ENCODE data around the gene FHIT. TPM values are rescaled to one million over a fixed set of nuclear protein-coding genes. Genes with fewer than 3 reads are reported as not detected.

FHIT gene
- total and polyA plus RNA-seq, 4 donors: 2.6 to 21.3 (median 8.7) TPM

- no peak for DNase-seq
- H3K9me3 ChIP-seq (ENCODE audit: control insufficient read depth in 4 of 4, insufficient read depth in 3 of 4, low read length in 3 of 4): no peaks in the 10 kb centered on the region
- 94 to 98% methylated on average over 1 of the region's 1 CpG for WGBS, 2 donors
Observed at GRCh38 chr3:60827666-60828065, 423.6 kb downstream of the FHIT start.

DNA sequence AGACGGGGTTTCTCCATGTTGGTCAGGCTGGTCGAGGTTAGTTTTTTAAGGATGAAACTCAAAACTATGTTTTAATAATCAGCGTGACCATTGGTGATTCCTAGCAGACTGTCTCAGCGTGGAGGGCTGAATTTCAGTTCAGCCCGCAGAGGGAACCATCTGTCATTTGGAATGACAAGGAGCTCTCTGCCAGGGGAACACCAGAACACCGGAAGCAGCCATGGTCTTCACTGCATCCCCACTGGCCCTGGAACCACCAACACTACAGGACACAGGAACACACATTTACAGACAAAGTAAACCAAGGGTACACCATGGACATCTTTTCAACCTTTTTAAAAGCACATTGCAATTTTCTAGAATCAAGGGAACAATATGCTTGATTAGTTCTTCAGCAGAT lies 424.7 kb downstream of the FHIT start:
- TF ChIP-seq CTCF (IDR thresholded peaks at IDR 0.05; ENCODE audit: control extremely low read depth, extremely low read depth): no peak
- Histone ChIP-seq H3K4me1 (ENCODE audit: control insufficient read depth in 5 of 5, insufficient read depth in 5 of 5, low read length in 5 of 5) (peaks cover 0 to 5% (median 0%) of the 10 kb centered on the region in 5 donors), H3K4me3 (no peak overlapping the region), H3K9ac (ENCODE audit: insufficient read depth in 1 of 2, low read length in 2 of 2) (no peak overlapping the region), H3K9me3 (ENCODE audit: control insufficient read depth in 4 of 4, insufficient read depth in 3 of 4, low read length in 3 of 4) (no peaks in the 10 kb centered on the region), H3K27me3 (ENCODE audit: control insufficient read depth in 3 of 3, insufficient read depth in 3 of 3, low read length in 2 of 3) (no peaks in the 10 kb centered on the region), H3K36me3 (ENCODE audit: control insufficient read depth in 4 of 4, insufficient read depth in 4 of 4, low read length in 4 of 4) (no peaks in the 10 kb centered on the region), H3K27ac (ENCODE audit: low read depth in 1 of 2, low read length in 1 of 2) (no peak overlapping the region)
- DNase-seq: no peak
- ATAC-seq (ENCODE audit: insufficient read depth, low FRiP score): no peak
- 94 to 98% methylated on average over 6 of the region's 6 CpGs for WGBS, 2 donors

More at GRCh38 chr3:60827666-60828065, 423.6 kb downstream of the FHIT start:
- H3K36me3 ChIP-seq (ENCODE audit: control insufficient read depth in 4 of 4, insufficient read depth in 4 of 4, low read length in 4 of 4): no peaks in the 10 kb centered on the region
- H3K9ac ChIP-seq (ENCODE audit: insufficient read depth in 1 of 2, low read length in 2 of 2): no peak overlapping the region
- H3K4me3 ChIP-seq: no peak overlapping the region
- no peak overlapping the region for H3K27ac ChIP-seq (ENCODE audit: low read depth in 1 of 2, low read length in 1 of 2)
- no peaks in the 10 kb centered on the region for H3K27me3 ChIP-seq (ENCODE audit: control insufficient read depth in 3 of 3, insufficient read depth in 3 of 3, low read length in 2 of 3)
- peaks cover 0 to 5% (median 0%) of the 10 kb centered on the region in 5 donors for H3K4me1 ChIP-seq (ENCODE audit: control insufficient read depth in 5 of 5, insufficient read depth in 5 of 5, low read length in 5 of 5)
- ATAC-seq (ENCODE audit: insufficient read depth, low FRiP score): no peak
- no peak for TF ChIP-seq CTCF (IDR thresholded peaks at IDR 0.05; ENCODE audit: control extremely low read depth, extremely low read depth)

- H3K4me1 ChIP-seq (ENCODE audit: control insufficient read depth in 5 of 5, insufficient read depth in 5 of 5, low read length in 5 of 5): peaks cover 0 to 5% (median 3%) of the 10 kb centered on the region in 5 donors
- H3K9ac ChIP-seq (ENCODE audit: insufficient read depth in 1 of 2, low read length in 2 of 2): no peak overlapping the region
- ATAC-seq (ENCODE audit: insufficient read depth, low FRiP score) (no peak), DNase-seq (no peak)
- H3K27ac ChIP-seq (ENCODE audit: low read depth in 1 of 2, low read length in 1 of 2): no peak overlapping the region
- no peak overlapping the region for H3K4me3 ChIP-seq
- no peaks in the 10 kb centered on the region for H3K9me3 ChIP-seq (ENCODE audit: control insufficient read depth in 4 of 4, insufficient read depth in 3 of 4, low read length in 3 of 4)
- 84 to 89% methylated on average over 2 of the region's 2 CpGs for WGBS, 2 donors
- no peaks in the 10 kb centered on the region for H3K27me3 ChIP-seq (ENCODE audit: control insufficient read depth in 3 of 3, insufficient read depth in 3 of 3, low read length in 2 of 3)
- H3K36me3 ChIP-seq (ENCODE audit: control insufficient read depth in 4 of 4, insufficient read depth in 4 of 4, low read length in 4 of 4): no peaks in the 10 kb centered on the region
- no peak for TF ChIP-seq CTCF (IDR thresholded peaks at IDR 0.05; ENCODE audit: control extremely low read depth, extremely low read depth)
Observed at GRCh38 chr3:60812502-60812901, 438.8 kb downstream of the FHIT start.

DNA sequence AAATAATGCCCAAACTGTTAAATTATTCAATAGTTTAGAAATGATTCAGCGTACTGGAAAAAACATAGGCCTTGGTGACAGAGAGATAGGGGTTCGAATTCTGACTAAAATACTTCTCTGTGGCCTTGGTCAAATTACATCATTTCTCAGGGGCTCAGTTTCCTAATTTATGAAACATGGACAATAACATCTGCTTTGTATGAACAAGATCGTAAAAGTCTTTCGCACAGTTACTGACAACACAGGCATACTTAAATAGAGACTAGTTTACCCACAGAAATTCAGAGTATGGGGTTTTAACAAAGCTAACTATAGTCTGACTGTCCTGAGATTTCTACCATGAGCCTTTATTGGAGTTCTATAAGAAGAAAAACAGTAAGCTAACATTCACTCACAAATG lies 440.4 kb downstream of the FHIT start:
- WGBS, 2 donors: 65 to 77% methylated on average over 4 of the region's 4 CpGs
- no peak overlapping the region for H3K4me3 ChIP-seq
- no peak for DNase-seq
- H3K9ac ChIP-seq (ENCODE audit: insufficient read depth in 1 of 2, low read length in 2 of 2): no peak overlapping the region
- H3K36me3 ChIP-seq (ENCODE audit: control insufficient read depth in 4 of 4, insufficient read depth in 4 of 4, low read length in 4 of 4): no peaks in the 10 kb centered on the region
- ATAC-seq (ENCODE audit: insufficient read depth, low FRiP score): no peak
- H3K4me1 ChIP-seq (ENCODE audit: control insufficient read depth in 5 of 5, insufficient read depth in 5 of 5, low read length in 5 of 5): peaks cover 0 to 5% (median 3%) of the 10 kb centered on the region in 5 donors
- no peak for TF ChIP-seq CTCF (IDR thresholded peaks at IDR 0.05; ENCODE audit: control extremely low read depth, extremely low read depth)
- no peak overlapping the region for H3K27ac ChIP-seq (ENCODE audit: low read depth in 1 of 2, low read length in 1 of 2)
- H3K27me3 ChIP-seq (ENCODE audit: control insufficient read depth in 3 of 3, insufficient read depth in 3 of 3, low read length in 2 of 3): no peaks in the 10 kb centered on the region
- no peaks in the 10 kb centered on the region for H3K9me3 ChIP-seq (ENCODE audit: control insufficient read depth in 4 of 4, insufficient read depth in 3 of 4, low read length in 3 of 4)

All from lung (tissue), 12 donors.